ENCODE measurements around the gene FGGY. TPM values are rescaled to one million over a fixed set of nuclear protein-coding genes. Genes with fewer than 3 reads are reported as not detected.

The FGGY gene
- total and polyA plus RNA-seq, 4 donors = 16.0 to 67.0 (median 43.4) TPM

DNA sequence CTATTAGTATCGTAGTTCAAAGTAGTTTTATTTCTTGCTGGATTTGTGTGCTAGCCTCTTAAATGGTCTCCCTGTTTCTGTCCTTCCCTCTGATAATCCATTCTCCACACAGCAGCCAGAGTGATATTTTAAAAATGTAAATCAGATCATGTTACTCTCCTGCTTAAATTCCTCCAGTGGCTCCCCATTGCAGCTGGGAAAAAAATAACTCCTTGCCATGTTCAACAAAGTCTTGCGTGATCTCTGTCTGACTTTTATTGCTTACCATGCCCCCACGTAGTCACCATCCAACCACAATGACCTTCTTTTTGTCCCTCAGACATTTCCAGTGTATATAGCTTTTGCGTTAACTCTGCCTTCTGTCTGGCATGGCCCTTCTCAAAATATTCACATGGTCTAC is 178.8 kb downstream of the FGGY start:
- Histone ChIP-seq H3K36me3 (ENCODE audit: control insufficient read depth in 4 of 4, insufficient read depth in 3 of 4, low read depth in 1 of 4, low read length in 3 of 4) (peaks cover 0 to 4% (median under 1%) of the 10 kb centered on the region in 4 donors), H3K4me3 (ENCODE audit: low read depth in 1 of 3, low read length in 3 of 3) (no peak overlapping the region), H3K27me3 (ENCODE audit: control insufficient read depth in 4 of 4, insufficient read depth in 4 of 4, low read length in 3 of 4) (no peaks in the 10 kb centered on the region), H3K4me1 (ENCODE audit: control insufficient read depth in 4 of 4, insufficient read depth in 4 of 4, low read length in 3 of 4) (peaks cover 0 to 28% (median 14%) of the 10 kb centered on the region in 4 donors), H3K9me3 (ENCODE audit: control insufficient read depth in 4 of 4, low read length in 3 of 4) (no peaks in the 10 kb centered on the region), H3K27ac (ENCODE audit: low read depth in 1 of 2, low read length in 2 of 2) (no peak overlapping the region), H3K9ac (ENCODE audit: low read depth in 1 of 2, low read length in 2 of 2) (no peak overlapping the region)
- DNase-seq (ENCODE audit: low spot score) = no peak
- 96% methylated on average over 4 of the region's 4 CpGs for WGBS
- no peak for TF ChIP-seq RAD21 (IDR thresholded peaks at IDR 0.05)
- TF ChIP-seq JUND (IDR thresholded peaks at IDR 0.05) = no peak
- TF ChIP-seq, protein P1, sequence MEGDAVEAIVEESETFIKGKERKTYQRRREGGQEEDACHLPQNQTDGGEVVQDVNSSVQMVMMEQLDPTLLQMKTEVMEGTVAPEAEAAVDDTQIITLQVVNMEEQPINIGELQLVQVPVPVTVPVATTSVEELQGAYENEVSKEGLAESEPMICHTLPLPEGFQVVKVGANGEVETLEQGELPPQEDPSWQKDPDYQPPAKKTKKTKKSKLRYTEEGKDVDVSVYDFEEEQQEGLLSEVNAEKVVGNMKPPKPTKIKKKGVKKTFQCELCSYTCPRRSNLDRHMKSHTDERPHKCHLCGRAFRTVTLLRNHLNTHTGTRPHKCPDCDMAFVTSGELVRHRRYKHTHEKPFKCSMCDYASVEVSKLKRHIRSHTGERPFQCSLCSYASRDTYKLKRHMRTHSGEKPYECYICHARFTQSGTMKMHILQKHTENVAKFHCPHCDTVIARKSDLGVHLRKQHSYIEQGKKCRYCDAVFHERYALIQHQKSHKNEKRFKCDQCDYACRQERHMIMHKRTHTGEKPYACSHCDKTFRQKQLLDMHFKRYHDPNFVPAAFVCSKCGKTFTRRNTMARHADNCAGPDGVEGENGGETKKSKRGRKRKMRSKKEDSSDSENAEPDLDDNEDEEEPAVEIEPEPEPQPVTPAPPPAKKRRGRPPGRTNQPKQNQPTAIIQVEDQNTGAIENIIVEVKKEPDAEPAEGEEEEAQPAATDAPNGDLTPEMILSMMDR (IDR thresholded peaks at IDR 0.05; ENCODE audit: low read depth, low read length, missing input control) = no peak
- TF ChIP-seq ATF3 (IDR thresholded peaks at IDR 0.05) = no peak
- no peak for TF ChIP-seq NR2F2 (IDR thresholded peaks at IDR 0.05)
- TF ChIP-seq ZBTB33 (IDR thresholded peaks at IDR 0.05) = no peak
- TF ChIP-seq REST (IDR thresholded peaks at IDR 0.05) = no peak

- DNase-seq (ENCODE audit: low spot score) = no peak
- Histone ChIP-seq H3K4me3 (ENCODE audit: low read depth in 1 of 3, low read length in 3 of 3) (no peak overlapping the region), H3K9ac (ENCODE audit: low read depth in 1 of 2, low read length in 2 of 2) (no peak overlapping the region)
Observed at GRCh38 chr1:59477286-59477685, 180.4 kb downstream of the FGGY start.

More at GRCh38 chr1:59477286-59477685, 180.4 kb downstream of the FGGY start:
- Histone ChIP-seq H3K9me3 (ENCODE audit: control insufficient read depth in 4 of 4, low read length in 3 of 4) (no peaks in the 10 kb centered on the region), H3K27ac (ENCODE audit: low read depth in 1 of 2, low read length in 2 of 2) (peak overlapping the region; percentile 58), H3K27me3 (ENCODE audit: control insufficient read depth in 4 of 4, insufficient read depth in 4 of 4, low read length in 3 of 4) (no peaks in the 10 kb centered on the region), H3K36me3 (ENCODE audit: control insufficient read depth in 4 of 4, insufficient read depth in 3 of 4, low read depth in 1 of 4, low read length in 3 of 4) (peaks cover 0 to 4% (median under 1%) of the 10 kb centered on the region in 4 donors), H3K4me1 (ENCODE audit: control insufficient read depth in 4 of 4, insufficient read depth in 4 of 4, low read length in 3 of 4) (peaks cover 0 to 28% (median 19%) of the 10 kb centered on the region in 4 donors)
- WGBS = 86% methylated on average over 6 of the region's 6 CpGs
- TF ChIP-seq JUND (IDR thresholded peaks at IDR 0.05) (no peak), ATF3 (IDR thresholded peaks at IDR 0.05) (no peak), ZBTB33 (IDR thresholded peaks at IDR 0.05) (no peak), FOXA1 (IDR thresholded peaks at IDR 0.05) (no peak), FOXA2 (IDR thresholded peaks at IDR 0.05) (no peak), NR2F2 (IDR thresholded peaks at IDR 0.05) (no peak)
- TF ChIP-seq, protein P2, sequence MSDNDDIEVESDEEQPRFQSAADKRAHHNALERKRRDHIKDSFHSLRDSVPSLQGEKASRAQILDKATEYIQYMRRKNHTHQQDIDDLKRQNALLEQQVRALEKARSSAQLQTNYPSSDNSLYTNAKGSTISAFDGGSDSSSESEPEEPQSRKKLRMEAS (IDR thresholded peaks at IDR 0.05) = no peak

Measured in liver (tissue), 9 donors.